ENCODE measurements around the gene NCDN.
A peak's percentile ranks its signal among the peaks of the same experiment; 100 is the strongest.

Gene NCDN

GRCh38 chr1:35535243-35535642 lies 22.4 kb upstream of the NCDN start:
- Histone ChIP-seq H3K9me3 (ENCODE audit: control insufficient read depth, low read length) (no peaks in the 10 kb centered on the region), H3K27me3 (ENCODE audit: control insufficient read depth, insufficient read depth, low read length) (no peaks in the 10 kb centered on the region), H3K36me3 (ENCODE audit: control insufficient read depth, insufficient read depth, low read length) (no peaks in the 10 kb centered on the region), H3K9ac (ENCODE audit: low read length) (no peak overlapping the region), H3K4me3 (ENCODE audit: low read length) (no peak overlapping the region), H3K4me1 (ENCODE audit: control insufficient read depth, insufficient read depth, low read length) (peaks cover 8% of the 10 kb centered on the region)

- no peaks in the 10 kb centered on the region for H3K9me3 ChIP-seq (ENCODE audit: control insufficient read depth, low read length)
- H3K27me3 ChIP-seq (ENCODE audit: control insufficient read depth, insufficient read depth, low read length) = no peaks in the 10 kb centered on the region
- H3K9ac ChIP-seq (ENCODE audit: low read length) = no peak overlapping the region
- H3K36me3 ChIP-seq (ENCODE audit: control insufficient read depth, insufficient read depth, low read length) = no peaks in the 10 kb centered on the region
- peaks cover 8% of the 10 kb centered on the region for H3K4me1 ChIP-seq (ENCODE audit: control insufficient read depth, insufficient read depth, low read length)
- no peak overlapping the region for H3K4me3 ChIP-seq (ENCODE audit: low read length)
Observed at GRCh38 chr1:35536556-35537162, 20.9 kb upstream of the NCDN start.

- H3K4me3 ChIP-seq (ENCODE audit: low read length) = no peak overlapping the region
- no peaks in the 10 kb centered on the region for H3K36me3 ChIP-seq (ENCODE audit: control insufficient read depth, insufficient read depth, low read length)
- no peak overlapping the region for H3K9ac ChIP-seq (ENCODE audit: low read length)
- peaks cover 11% of the 10 kb centered on the region for H3K4me1 ChIP-seq (ENCODE audit: control insufficient read depth, insufficient read depth, low read length)
- no peaks in the 10 kb centered on the region for H3K9me3 ChIP-seq (ENCODE audit: control insufficient read depth, low read length)
- H3K27me3 ChIP-seq (ENCODE audit: control insufficient read depth, insufficient read depth, low read length) = no peaks in the 10 kb centered on the region
Observed at GRCh38 chr1:35537806-35538205, 19.8 kb upstream of the NCDN start.

- Histone ChIP-seq H3K36me3 (ENCODE audit: control insufficient read depth, insufficient read depth, low read length) (no peaks in the 10 kb centered on the region), H3K4me3 (ENCODE audit: low read length) (no peak overlapping the region), H3K4me1 (ENCODE audit: control insufficient read depth, insufficient read depth, low read length) (peaks cover 11% of the 10 kb centered on the region), H3K27me3 (ENCODE audit: control insufficient read depth, insufficient read depth, low read length) (no peaks in the 10 kb centered on the region), H3K9me3 (ENCODE audit: control insufficient read depth, low read length) (no peaks in the 10 kb centered on the region), H3K9ac (ENCODE audit: low read length) (no peak overlapping the region)
Observed at GRCh38 chr1:35539073-35539823, 18.4 kb upstream of the NCDN start.

GRCh38 chr1:35539824-35540261 lies 17.8 kb upstream of the NCDN start:
- peaks cover 11% of the 10 kb centered on the region for H3K4me1 ChIP-seq (ENCODE audit: control insufficient read depth, insufficient read depth, low read length)
- no peak overlapping the region for H3K4me3 ChIP-seq (ENCODE audit: low read length)
- H3K36me3 ChIP-seq (ENCODE audit: control insufficient read depth, insufficient read depth, low read length) = no peaks in the 10 kb centered on the region
- no peaks in the 10 kb centered on the region for H3K27me3 ChIP-seq (ENCODE audit: control insufficient read depth, insufficient read depth, low read length)
- H3K9me3 ChIP-seq (ENCODE audit: control insufficient read depth, low read length) = no peaks in the 10 kb centered on the region
- no peak overlapping the region for H3K9ac ChIP-seq (ENCODE audit: low read length)

- H3K4me1 ChIP-seq (ENCODE audit: control insufficient read depth, insufficient read depth, low read length) = peaks cover 4% of the 10 kb centered on the region
- H3K27me3 ChIP-seq (ENCODE audit: control insufficient read depth, insufficient read depth, low read length) = no peaks in the 10 kb centered on the region
- no peaks in the 10 kb centered on the region for H3K9me3 ChIP-seq (ENCODE audit: control insufficient read depth, low read length)
- no peak overlapping the region for H3K4me3 ChIP-seq (ENCODE audit: low read length)
- no peaks in the 10 kb centered on the region for H3K36me3 ChIP-seq (ENCODE audit: control insufficient read depth, insufficient read depth, low read length)
- no peak overlapping the region for H3K9ac ChIP-seq (ENCODE audit: low read length)
Observed at GRCh38 chr1:35544976-35545375, 12.6 kb upstream of the NCDN start.

GRCh38 chr1:35546614-35547013 lies 11.0 kb upstream of the NCDN start:
- no peak overlapping the region for H3K4me3 ChIP-seq (ENCODE audit: low read length)
- peaks cover 4% of the 10 kb centered on the region for H3K4me1 ChIP-seq (ENCODE audit: control insufficient read depth, insufficient read depth, low read length)
- no peaks in the 10 kb centered on the region for H3K27me3 ChIP-seq (ENCODE audit: control insufficient read depth, insufficient read depth, low read length)
- no peaks in the 10 kb centered on the region for H3K9me3 ChIP-seq (ENCODE audit: control insufficient read depth, low read length)
- H3K36me3 ChIP-seq (ENCODE audit: control insufficient read depth, insufficient read depth, low read length) = no peaks in the 10 kb centered on the region
- H3K9ac ChIP-seq (ENCODE audit: low read length) = no peak overlapping the region

GRCh38 chr1:35553851-35554250 lies 3.7 kb upstream of the NCDN start:
- no peak overlapping the region for H3K9ac ChIP-seq (ENCODE audit: low read length)
- H3K4me1 ChIP-seq (ENCODE audit: control insufficient read depth, insufficient read depth, low read length) = peaks cover 36% of the 10 kb centered on the region
- H3K9me3 ChIP-seq (ENCODE audit: control insufficient read depth, low read length) = no peaks in the 10 kb centered on the region
- no peak overlapping the region for H3K4me3 ChIP-seq (ENCODE audit: low read length)
- H3K27me3 ChIP-seq (ENCODE audit: control insufficient read depth, insufficient read depth, low read length) = no peaks in the 10 kb centered on the region
- no peaks in the 10 kb centered on the region for H3K36me3 ChIP-seq (ENCODE audit: control insufficient read depth, insufficient read depth, low read length)

GRCh38 chr1:35554266-35555211 lies 3.1 kb upstream of the NCDN start:
- Histone ChIP-seq H3K9ac (ENCODE audit: low read length) (no peak overlapping the region), H3K9me3 (ENCODE audit: control insufficient read depth, low read length) (no peaks in the 10 kb centered on the region), H3K4me1 (ENCODE audit: control insufficient read depth, insufficient read depth, low read length) (peaks cover 36% of the 10 kb centered on the region), H3K36me3 (ENCODE audit: control insufficient read depth, insufficient read depth, low read length) (no peaks in the 10 kb centered on the region), H3K27me3 (ENCODE audit: control insufficient read depth, insufficient read depth, low read length) (no peaks in the 10 kb centered on the region), H3K4me3 (ENCODE audit: low read length) (no peak overlapping the region)

- peaks cover 37% of the 10 kb centered on the region for H3K4me1 ChIP-seq (ENCODE audit: control insufficient read depth, insufficient read depth, low read length)
Observed at GRCh38 chr1:35555212-35555584, 2.4 kb upstream of the NCDN start.

GRCh38 chr1:35555601-35556477 lies 1.8 kb upstream of the NCDN start:
- Histone ChIP-seq H3K27me3 (ENCODE audit: control insufficient read depth, insufficient read depth, low read length) (no peaks in the 10 kb centered on the region), H3K4me1 (ENCODE audit: control insufficient read depth, insufficient read depth, low read length) (peaks cover 43% of the 10 kb centered on the region), H3K9me3 (ENCODE audit: control insufficient read depth, low read length) (no peaks in the 10 kb centered on the region), H3K4me3 (ENCODE audit: low read length) (no peak overlapping the region), H3K36me3 (ENCODE audit: control insufficient read depth, insufficient read depth, low read length) (no peaks in the 10 kb centered on the region), H3K9ac (ENCODE audit: low read length) (peak overlapping the region; percentile 85)

More at GRCh38 chr1:35555212-35555584, 2.4 kb upstream of the NCDN start:
- Histone ChIP-seq H3K27me3 (ENCODE audit: control insufficient read depth, insufficient read depth, low read length) (no peaks in the 10 kb centered on the region), H3K36me3 (ENCODE audit: control insufficient read depth, insufficient read depth, low read length) (no peaks in the 10 kb centered on the region), H3K9ac (ENCODE audit: low read length) (no peak overlapping the region), H3K9me3 (ENCODE audit: control insufficient read depth, low read length) (no peaks in the 10 kb centered on the region), H3K4me3 (ENCODE audit: low read length) (no peak overlapping the region)
